ENCODE results near the gene HBEGF. TPM values are rescaled to one million over a fixed set of nuclear protein-coding genes. Genes with fewer than 3 reads are reported as not detected.

Gene HBEGF
- polyA plus RNA-seq, 1 donor (not counting 4 experiments of a cell fraction or from before 2014, with no cell fraction given), result 53.1 TPM

DNA sequence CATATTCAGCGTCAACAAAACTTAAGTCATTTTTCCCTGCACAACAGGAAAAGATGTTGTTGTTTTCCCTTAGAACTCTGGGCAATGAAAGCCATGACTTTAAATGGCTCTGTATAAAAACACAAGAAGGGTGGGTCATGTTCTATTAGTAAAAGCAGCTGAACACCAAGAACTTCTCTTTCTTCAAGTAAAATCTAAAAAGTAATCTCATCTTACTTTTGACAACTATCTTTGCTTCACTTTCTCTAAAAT lies 52.6 kb downstream of the HBEGF start:
- Histone ChIP-seq H3K27ac (ENCODE audit: control insufficient read depth, insufficient read depth, low read length) (no peak overlapping the region), H4K20me1 (ENCODE audit: control insufficient read depth, extremely low read depth, insufficient read depth, low read length) (peaks cover 3% of the 10 kb centered on the region), H3K4me1 (ENCODE audit: control insufficient read depth, extremely low read depth, insufficient read depth, low read length) (peaks cover 27% of the 10 kb centered on the region), H3K4me2 (ENCODE audit: control insufficient read depth, extremely low read depth, insufficient read depth, low read depth, low read length) (no peak overlapping the region), H3K27me3 (ENCODE audit: control insufficient read depth, extremely low read depth, insufficient read depth, low read length) (no peaks in the 10 kb centered on the region), H3K9me1 (ENCODE audit: control insufficient read depth, extremely low read depth, insufficient read depth, low read length) (peaks cover 3% of the 10 kb centered on the region), H2AFZ (ENCODE audit: control insufficient read depth, low read length) (no peak overlapping the region), H3K9me3 (ENCODE audit: control insufficient read depth, low read depth, low read length) (no peaks in the 10 kb centered on the region), H3K9ac (ENCODE audit: control insufficient read depth, extremely low read depth, insufficient read depth, low read length) (no peak overlapping the region), H3K79me2 (ENCODE audit: control insufficient read depth, insufficient read depth, low read length) (peaks cover 77% of the 10 kb centered on the region), H3K36me3 (ENCODE audit: control insufficient read depth in 2 of 2, extremely low read depth in 1 of 2, insufficient read depth in 2 of 2, low read length in 2 of 2) (peaks cover 0 to 4% of the 10 kb centered on the region in 2 experiments), H3K4me3 (ENCODE audit: control insufficient read depth in 2 of 3, extremely low read depth in 1 of 3, insufficient read depth in 2 of 3, low read depth in 1 of 3, low read length in 3 of 3) (no peak overlapping the region)
- FAIRE-seq (no peak), DNase-seq (ENCODE audit: low read depth, low spot score) (no peak)
- dilution Hi-C loops (cut with MboI; ENCODE audit: extremely low pct_ligation_motif_present, low sequenced_read_pairs), result no loop called here
- no peak for TF ChIP-seq EZH2 (IDR thresholded peaks at IDR 0.05; ENCODE audit: low read length)
- TF ChIP-seq, protein P1, sequence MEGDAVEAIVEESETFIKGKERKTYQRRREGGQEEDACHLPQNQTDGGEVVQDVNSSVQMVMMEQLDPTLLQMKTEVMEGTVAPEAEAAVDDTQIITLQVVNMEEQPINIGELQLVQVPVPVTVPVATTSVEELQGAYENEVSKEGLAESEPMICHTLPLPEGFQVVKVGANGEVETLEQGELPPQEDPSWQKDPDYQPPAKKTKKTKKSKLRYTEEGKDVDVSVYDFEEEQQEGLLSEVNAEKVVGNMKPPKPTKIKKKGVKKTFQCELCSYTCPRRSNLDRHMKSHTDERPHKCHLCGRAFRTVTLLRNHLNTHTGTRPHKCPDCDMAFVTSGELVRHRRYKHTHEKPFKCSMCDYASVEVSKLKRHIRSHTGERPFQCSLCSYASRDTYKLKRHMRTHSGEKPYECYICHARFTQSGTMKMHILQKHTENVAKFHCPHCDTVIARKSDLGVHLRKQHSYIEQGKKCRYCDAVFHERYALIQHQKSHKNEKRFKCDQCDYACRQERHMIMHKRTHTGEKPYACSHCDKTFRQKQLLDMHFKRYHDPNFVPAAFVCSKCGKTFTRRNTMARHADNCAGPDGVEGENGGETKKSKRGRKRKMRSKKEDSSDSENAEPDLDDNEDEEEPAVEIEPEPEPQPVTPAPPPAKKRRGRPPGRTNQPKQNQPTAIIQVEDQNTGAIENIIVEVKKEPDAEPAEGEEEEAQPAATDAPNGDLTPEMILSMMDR (optimal IDR thresholded peaks at IDR 0.05 in 1 of 3, IDR thresholded peaks at IDR 0.05 in 1 of 3, conservative IDR thresholded peaks at IDR 0.05 in 1 of 3; ENCODE audit: extremely low read depth in 1 of 3, insufficient read depth in 2 of 3, low read length in 3 of 3), result no peak

DNA sequence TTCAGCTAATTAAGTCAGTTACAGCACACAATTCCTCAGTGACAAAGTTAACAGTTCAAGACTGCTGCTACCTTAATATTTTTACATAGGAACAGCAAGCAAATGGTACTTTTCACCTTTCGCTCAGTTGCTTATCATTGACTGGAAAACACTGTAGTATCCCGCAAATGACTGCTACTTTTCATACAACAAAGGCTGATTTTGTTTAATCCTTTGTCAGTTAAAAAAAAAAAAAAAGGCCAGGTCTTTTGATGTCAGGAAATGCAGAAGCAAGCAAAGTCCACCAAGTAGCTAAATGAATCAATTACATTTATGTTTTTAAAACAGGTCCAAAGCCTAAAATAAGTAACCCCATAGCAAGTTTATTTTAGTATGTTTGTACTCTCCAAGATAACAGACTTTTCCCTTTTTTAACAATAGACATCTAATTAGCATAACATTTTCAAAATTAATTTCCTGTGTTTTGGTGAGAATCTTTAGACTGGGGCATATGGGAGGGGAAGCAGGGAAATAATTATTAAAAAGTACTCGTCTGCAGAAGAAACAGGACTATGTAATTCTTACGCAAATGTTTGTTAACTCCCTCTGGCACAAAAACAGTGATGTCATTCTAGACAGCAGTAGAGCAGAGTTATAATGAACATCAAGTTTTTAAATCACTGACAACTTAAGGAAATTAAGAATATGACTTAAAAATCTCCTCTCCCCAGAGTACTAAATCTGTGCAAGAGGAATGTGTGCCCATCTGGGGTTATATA lies 53.1 kb downstream of the HBEGF start:
- DNase-seq (ENCODE audit: low read depth, low spot score) (no peak), FAIRE-seq (no peak)
- Histone ChIP-seq H3K9me3 (ENCODE audit: control insufficient read depth, low read depth, low read length) (no peaks in the 10 kb centered on the region), H3K9ac (ENCODE audit: control insufficient read depth, extremely low read depth, insufficient read depth, low read length) (no peak overlapping the region), H3K27ac (ENCODE audit: control insufficient read depth, insufficient read depth, low read length) (no peak overlapping the region), H3K27me3 (ENCODE audit: control insufficient read depth, extremely low read depth, insufficient read depth, low read length) (no peaks in the 10 kb centered on the region), H2AFZ (ENCODE audit: control insufficient read depth, low read length) (no peak overlapping the region), H3K79me2 (ENCODE audit: control insufficient read depth, insufficient read depth, low read length) (peaks cover 82% of the 10 kb centered on the region), H3K9me1 (ENCODE audit: control insufficient read depth, extremely low read depth, insufficient read depth, low read length) (peaks cover 3% of the 10 kb centered on the region), H3K4me3 (ENCODE audit: control insufficient read depth in 2 of 3, extremely low read depth in 1 of 3, insufficient read depth in 2 of 3, low read depth in 1 of 3, low read length in 3 of 3) (no peak overlapping the region), H3K36me3 (ENCODE audit: control insufficient read depth in 2 of 2, extremely low read depth in 1 of 2, insufficient read depth in 2 of 2, low read length in 2 of 2) (peaks cover 0 to 4% of the 10 kb centered on the region in 2 experiments), H3K4me1 (ENCODE audit: control insufficient read depth, extremely low read depth, insufficient read depth, low read length) (peaks cover 22% of the 10 kb centered on the region), H4K20me1 (ENCODE audit: control insufficient read depth, extremely low read depth, insufficient read depth, low read length) (peaks cover 3% of the 10 kb centered on the region), H3K4me2 (ENCODE audit: control insufficient read depth, extremely low read depth, insufficient read depth, low read depth, low read length) (no peak overlapping the region)
- dilution Hi-C loops (cut with MboI; ENCODE audit: extremely low pct_ligation_motif_present, low sequenced_read_pairs), result no loop called here
- TF ChIP-seq, protein P1 (optimal IDR thresholded peaks at IDR 0.05 in 1 of 3, IDR thresholded peaks at IDR 0.05 in 1 of 3, conservative IDR thresholded peaks at IDR 0.05 in 1 of 3; ENCODE audit: extremely low read depth in 1 of 3, insufficient read depth in 2 of 3, low read length in 3 of 3), result no peak
- TF ChIP-seq EZH2 (IDR thresholded peaks at IDR 0.05; ENCODE audit: low read length), result no peak

Data from keratinocyte (primary cell).